HG02798 (cell line): ENCODE results near the gene GAGE10.
"Not testable (repeated sequence)": the region's sequence is repeated elsewhere in the genome, so short reads cannot be mapped to it uniquely, and the experiment has no call there.

ENCODE experiments used
- ATAC-seq: cut with Tn5 transposase; IDR thresholded peaks from one replicate; pipeline ENCODE4 v1.9.1; 2021; ENCODE audit warnings: mild to moderate bottlenecking; ENCODE audit not compliant: unreplicated experiment, poor library complexity

Gene GAGE10

DNA sequence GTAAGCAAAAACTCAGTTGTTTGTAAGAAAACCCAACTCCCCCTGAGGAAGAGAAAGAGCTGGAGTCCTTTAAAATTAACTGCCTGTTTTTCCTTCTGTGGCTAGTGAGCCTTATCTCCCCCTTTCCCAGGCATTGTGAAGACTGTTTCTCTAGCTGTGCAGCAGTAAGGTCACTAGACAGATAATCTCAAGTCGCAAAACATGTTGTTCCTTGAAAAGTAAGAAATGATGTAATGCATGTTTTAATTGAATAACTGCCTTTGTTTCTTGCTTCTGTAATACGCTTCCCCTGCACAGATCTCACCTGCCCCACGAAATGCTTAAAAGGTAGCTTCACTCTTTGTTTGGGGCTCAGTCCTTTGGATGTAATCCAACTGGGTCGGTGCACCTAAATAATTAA, 12.6 kb downstream of the GAGE10 start:
- ATAC-seq, result no peak

DNA sequence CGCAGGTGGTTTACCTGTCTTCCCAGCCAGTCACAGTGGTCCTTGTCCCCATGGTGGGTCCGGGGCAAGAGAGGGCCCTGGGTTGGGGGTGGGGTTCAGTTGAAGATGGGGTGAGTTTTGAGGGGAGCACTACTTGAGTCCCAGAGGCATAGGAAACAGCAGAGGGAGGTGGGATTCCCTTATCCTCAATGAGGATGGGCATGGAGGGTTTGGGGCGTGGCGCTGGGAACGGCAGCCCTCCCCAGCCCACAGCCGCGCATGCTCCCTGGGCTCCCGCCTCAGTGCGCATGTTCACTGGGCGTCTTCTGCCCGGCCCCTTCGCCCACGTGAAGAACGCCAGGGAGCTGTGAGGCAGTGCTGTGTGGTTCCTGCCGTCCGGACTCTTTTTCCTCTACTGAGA, 18.3 kb downstream of the GAGE10 start, which contains the start of gene GAGE12J:
TSS of gene GAGE12J (plus strand) at position 301 of the 400 bp plus-strand sequence. CDS start 1,157 bp downstream, outside the sequence.
- ATAC-seq, result not testable (repeated sequence)

DNA sequence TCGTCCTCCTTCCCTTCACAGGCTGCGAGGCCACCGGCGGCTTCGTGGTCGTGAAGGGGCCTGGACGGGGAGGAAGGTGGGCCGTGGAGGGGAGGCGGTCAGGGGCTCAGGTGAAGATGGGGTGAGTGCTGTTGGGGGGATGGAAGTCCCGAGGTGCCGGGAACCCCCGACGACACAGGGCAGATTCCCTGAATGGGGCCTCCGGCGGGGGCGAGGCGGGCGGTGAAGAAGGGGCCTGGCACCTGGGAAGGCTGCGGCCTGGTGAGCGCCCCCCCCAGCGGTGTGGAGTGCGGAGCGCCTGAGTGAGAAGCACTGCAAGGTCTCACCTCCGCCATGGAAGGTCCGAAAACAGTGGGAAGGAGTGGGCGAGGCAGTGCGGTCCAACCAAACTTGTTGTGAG, 18.8 kb downstream of the GAGE10 start:
- ATAC-seq, result not testable (repeated sequence)

DNA sequence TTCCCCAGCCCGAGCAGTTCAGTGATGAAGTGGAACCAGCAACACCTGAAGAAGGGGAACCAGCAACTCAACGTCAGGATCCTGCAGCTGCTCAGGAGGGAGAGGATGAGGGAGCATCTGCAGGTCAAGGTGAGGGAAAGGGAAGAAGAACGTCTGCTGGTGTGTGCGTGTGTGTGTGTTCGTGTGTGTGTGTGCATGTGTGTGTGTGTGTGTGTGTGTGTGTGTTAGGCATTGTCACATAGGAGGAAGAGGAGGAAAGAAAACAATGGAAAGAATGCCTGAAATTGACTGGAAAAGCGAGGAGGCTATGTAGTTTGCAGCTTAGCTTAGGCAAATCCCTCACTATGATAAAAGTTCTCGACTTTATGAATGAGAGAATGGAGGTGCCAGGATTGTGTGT, 20.3 kb downstream of the GAGE10 start:
- not testable (repeated sequence) for ATAC-seq

DNA sequence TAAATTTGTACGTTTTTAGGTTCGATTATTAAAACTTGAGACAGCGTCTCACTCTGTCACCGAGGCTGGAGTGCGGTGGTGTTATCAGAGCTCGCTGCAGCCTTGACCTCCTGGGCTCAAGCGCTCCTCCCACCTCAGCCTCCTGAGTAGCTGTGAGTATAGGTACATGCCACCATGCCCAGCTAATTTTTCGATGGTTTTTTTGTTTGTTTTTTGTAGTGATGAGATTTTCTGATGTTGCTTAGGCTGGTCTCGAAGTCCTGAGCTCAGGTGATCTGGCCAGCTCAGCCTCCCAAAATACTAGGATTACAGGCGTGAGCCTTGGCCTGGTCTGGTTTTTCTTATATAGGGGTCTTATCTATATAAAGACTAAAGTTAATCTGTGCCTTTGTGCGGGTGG, 27.0 kb downstream of the GAGE10 start:
- not testable (repeated sequence) for ATAC-seq

DNA sequence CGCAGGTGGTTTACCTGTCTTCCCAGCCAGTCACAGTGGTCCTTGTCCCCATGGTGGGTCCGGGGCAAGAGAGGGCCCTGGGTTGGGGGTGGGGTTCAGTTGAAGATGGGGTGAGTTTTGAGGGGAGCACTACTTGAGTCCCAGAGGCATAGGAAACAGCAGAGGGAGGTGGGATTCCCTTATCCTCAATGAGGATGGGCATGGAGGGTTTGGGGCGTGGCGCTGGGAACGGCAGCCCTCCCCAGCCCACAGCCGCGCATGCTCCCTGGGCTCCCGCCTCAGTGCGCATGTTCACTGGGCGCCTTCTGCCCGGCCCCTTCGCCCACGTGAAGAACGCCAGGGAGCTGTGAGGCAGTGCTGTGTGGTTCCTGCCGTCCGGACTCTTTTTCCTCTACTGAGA, 27.8 kb downstream of the GAGE10 start, which contains the start of gene GAGE13:
TSS of gene GAGE13 (plus strand) at position 301 of the 400 bp plus-strand sequence. CDS start 1,156 bp downstream, outside the sequence.
- not testable (repeated sequence) for ATAC-seq

DNA sequence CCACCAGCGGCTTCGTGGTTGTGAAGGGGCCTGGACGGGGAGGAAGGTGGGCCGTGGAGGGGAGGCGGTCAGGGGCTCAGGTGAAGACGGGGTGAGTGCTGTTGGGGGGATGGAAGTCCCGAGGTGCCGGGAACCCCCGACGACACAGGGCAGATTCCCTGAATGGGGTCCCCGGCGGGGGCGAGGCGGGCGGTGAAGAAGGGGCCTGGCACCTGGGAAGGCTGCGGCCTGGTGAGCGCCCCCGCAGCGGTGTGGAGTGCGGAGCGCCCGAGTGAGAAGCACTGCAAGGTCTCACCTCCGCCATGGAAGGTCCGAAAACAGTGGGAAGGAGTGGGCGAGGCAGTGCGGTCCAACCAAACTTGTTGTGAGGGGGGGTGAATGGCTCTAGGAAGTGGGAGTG, 28.4 kb downstream of the GAGE10 start:
- not testable (repeated sequence) for ATAC-seq

DNA sequence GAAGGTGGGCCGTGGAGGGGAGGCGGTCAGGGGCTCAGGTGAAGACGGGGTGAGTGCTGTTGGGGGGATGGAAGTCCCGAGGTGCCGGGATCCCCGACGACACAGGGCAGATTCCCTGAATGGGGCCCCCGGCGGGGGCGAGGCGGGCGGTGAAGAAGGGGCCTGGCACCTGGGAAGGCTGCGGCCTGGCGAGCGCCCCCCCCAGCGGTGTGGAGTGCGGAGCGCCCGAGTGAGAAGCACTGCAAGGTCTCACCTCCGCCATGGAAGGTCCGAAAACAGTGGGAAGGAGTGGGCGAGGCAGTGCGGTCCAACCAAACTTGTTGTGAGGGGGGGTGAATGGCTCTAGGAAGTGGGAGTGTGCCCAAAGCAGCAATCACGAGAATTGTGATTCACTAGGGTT, 38.0 kb downstream of the GAGE10 start:
- not testable (repeated sequence) for ATAC-seq

DNA sequence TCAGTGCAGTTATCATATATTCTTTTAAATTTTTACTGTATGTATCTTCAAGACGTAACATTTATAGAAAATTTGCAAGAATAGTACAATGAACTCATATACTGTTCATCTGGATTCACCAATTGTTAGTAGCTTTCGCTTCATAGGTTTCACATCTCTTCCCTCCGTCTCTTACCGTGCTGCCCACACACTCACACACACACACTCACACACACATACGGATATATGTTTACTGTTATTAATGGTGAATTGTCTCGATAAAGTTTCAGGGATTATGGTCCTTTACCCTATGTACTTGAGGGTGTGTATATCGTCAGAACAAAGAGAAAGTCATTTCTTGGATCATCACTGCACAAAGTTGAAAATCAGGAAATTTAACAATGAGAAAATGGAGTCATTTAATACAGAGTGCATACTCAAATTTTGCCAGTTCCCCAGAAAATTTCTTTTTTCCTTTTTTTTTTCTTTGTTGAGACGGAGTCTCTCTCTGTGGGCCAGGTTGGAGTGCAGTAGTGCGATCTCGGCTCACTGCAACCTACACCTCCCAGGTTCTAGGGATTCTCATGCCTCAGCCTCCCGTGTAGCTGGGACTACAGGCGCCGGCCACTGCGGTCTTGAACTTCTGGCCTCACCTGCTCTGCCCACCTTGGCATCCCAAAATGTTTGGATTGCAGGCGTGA, 41.2 kb downstream of the GAGE10 start:
- ATAC-seq, result not testable (repeated sequence)

DNA sequence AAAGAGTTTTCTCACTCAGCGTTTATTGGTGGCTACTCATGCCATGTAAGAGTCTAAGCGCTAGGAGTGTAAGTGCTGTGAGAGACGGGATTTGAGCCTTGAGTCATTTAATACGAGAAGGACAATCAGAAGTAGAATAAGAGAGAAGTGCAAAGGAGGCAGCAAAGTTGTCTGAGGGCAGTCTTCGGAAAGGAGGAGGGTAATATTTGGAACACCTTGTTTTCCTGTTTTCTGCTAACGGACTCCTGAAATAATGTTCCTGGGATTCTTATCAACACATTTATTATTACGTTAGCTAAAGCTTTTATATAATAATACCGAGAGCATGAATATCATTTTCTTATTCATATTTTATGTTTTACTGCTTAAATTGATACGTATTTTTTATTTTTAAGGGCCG, 42.0 kb downstream of the GAGE10 start:
- ATAC-seq, result not testable (repeated sequence)

DNA sequence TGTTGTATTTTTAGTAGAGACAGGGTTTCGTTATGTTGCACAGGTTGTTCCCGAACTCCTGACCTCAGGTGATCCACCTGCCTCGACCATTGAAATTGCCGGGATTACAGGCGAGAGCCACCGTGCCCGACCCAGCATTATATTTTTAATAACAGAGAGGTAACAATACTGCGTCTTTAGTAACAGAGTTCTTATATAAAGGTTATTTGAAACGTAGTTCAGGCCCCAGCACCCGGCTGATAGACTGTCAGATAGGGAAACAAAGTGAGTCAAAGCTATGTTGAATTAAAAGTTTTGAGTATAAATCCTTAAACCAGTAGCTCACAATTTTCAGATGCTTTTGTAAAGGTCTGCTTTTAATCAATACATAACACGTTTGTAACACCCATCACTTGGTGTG, 42.7 kb downstream of the GAGE10 start:
- not testable (repeated sequence) for ATAC-seq
